ENCODE data around the gene WDR18. TPM values are rescaled to one million over a fixed set of nuclear protein-coding genes. Genes with fewer than 3 reads are reported as not detected.

Gene WDR18
- total RNA-seq, 4 donors from 2014 or later: 15.2 to 73.5 (median 46.8) TPM

GRCh38 chr19:1026783-1027649 lies 42.9 kb downstream of the WDR18 start:
- Histone ChIP-seq H3K9me3 (no peaks in the 10 kb centered on the region), H3K27ac (peak overlapping the region; percentile 88 to 96 (median 92)), H3K36me3 (peaks cover 3 to 4% of the 10 kb centered on the region in 2 donors), H3K27me3 (no peaks in the 10 kb centered on the region), H3K4me1 (peaks cover 24 to 49% of the 10 kb centered on the region in 2 donors), H3K4me3 (replicated peaks in 1 of 3) (peak overlapping the region; percentile 84 to 91 (median 86))
- WGBS, 2 donors: 2 to 6% methylated on average over 16 to 19 of the region's 36 CpGs
- peak; percentile 60 to 71 for DNase-seq
- intact Hi-C loops (cut with DNase I): no loop called here
- TF ChIP-seq POLR2A (IDR thresholded peaks at IDR 0.05) (no peak), CTCF (IDR thresholded peaks at IDR 0.05) (no peak)

GRCh38 chr19:1027650-1028061 lies 43.5 kb downstream of the WDR18 start:
- H3K9me3 ChIP-seq: no peaks in the 10 kb centered on the region
- peaks cover 9 to 10% of the 10 kb centered on the region in 2 donors for H3K36me3 ChIP-seq
- peak overlapping the region; percentile 37 to 91 (median 86) for H3K4me3 ChIP-seq (replicated peaks in 1 of 3)
- no peak for TF ChIP-seq POLR2A (IDR thresholded peaks at IDR 0.05)
- no peak for TF ChIP-seq CTCF (IDR thresholded peaks at IDR 0.05)
- DNase-seq: no peak
- H3K27me3 ChIP-seq: no peaks in the 10 kb centered on the region
- intact Hi-C loops (cut with DNase I): no loop called here
- peak overlapping the region; percentile 84 to 96 (median 88) for H3K27ac ChIP-seq
- peaks cover 18 to 44% of the 10 kb centered on the region in 2 donors for H3K4me1 ChIP-seq
- WGBS, 2 donors: 11 to 20% methylated on average over 1 to 3 of the region's 16 CpGs

- DNase-seq: peak; percentile 76 to 80
- Histone ChIP-seq H3K4me1 (peaks cover 13 to 39% of the 10 kb centered on the region in 2 donors), H3K4me3 (replicated peaks in 1 of 3) (peak overlapping the region; percentile 37 to 91 (median 60)), H3K27me3 (no peaks in the 10 kb centered on the region), H3K9me3 (no peaks in the 10 kb centered on the region), H3K36me3 (peaks cover 15 to 16% of the 10 kb centered on the region in 2 donors), H3K27ac (peak overlapping the region; percentile 84 to 96 (median 88))
- intact Hi-C loops (cut with DNase I): no loop called here
- WGBS, 2 donors: no CpG with 5 or more reads among the region's 58 CpGs
- TF ChIP-seq POLR2A (IDR thresholded peaks at IDR 0.05): peak in 1 of 2 donors; percentile 69
- TF ChIP-seq CTCF (IDR thresholded peaks at IDR 0.05): no peak
Observed at GRCh38 chr19:1028062-1028926, 44.1 kb downstream of the WDR18 start.

GRCh38 chr19:1032264-1032867 lies 48.2 kb downstream of the WDR18 start:
- 88 to 92% methylated on average over 20 of the region's 20 CpGs for WGBS, 2 donors
- no peak overlapping the region for H3K4me3 ChIP-seq (replicated peaks in 1 of 3)
- H3K27me3 ChIP-seq: no peaks in the 10 kb centered on the region
- no peak overlapping the region for H3K27ac ChIP-seq
- no peaks in the 10 kb centered on the region for H3K9me3 ChIP-seq
- TF ChIP-seq CTCF (IDR thresholded peaks at IDR 0.05) (no peak), POLR2A (IDR thresholded peaks at IDR 0.05) (no peak)
- intact Hi-C loops (cut with DNase I): no loop called here
- peaks cover 17 to 19% of the 10 kb centered on the region in 2 donors for H3K36me3 ChIP-seq
- peaks cover 13 to 21% of the 10 kb centered on the region in 2 donors for H3K4me1 ChIP-seq
- DNase-seq: no peak

All from thyroid gland (tissue), 4 donors.